GM12873 (cell line): ENCODE results near the gene HSPA1B.

Source experiments
- CTCF ChIP-seq: IDR thresholded peaks from 2 replicates; pipeline ENCODE4 v1.5.1; 2012; ENCODE audit warnings: low read depth, mild to moderate bottlenecking, moderate library complexity, low read length, control low read depth; ENCODE audit not compliant: insufficient read depth; ENCODE audit errors: missing control alignments

HSPA1B gene

GRCh38 chr6:31834367-31835250 lies 7.1 kb downstream of the HSPA1B start:
- TF ChIP-seq CTCF = no peak

- TF ChIP-seq CTCF = no peak
Observed at GRCh38 chr6:31836047-31836473, 8.5 kb downstream of the HSPA1B start.

- TF ChIP-seq CTCF = no peak
Observed at GRCh38 chr6:31836474-31837368, 9.2 kb downstream of the HSPA1B start.

- TF ChIP-seq CTCF = no peak
Observed at GRCh38 chr6:31837369-31838113, 10.0 kb downstream of the HSPA1B start.

GRCh38 chr6:31838968-31839367 lies 11.4 kb downstream of the HSPA1B start:
- TF ChIP-seq CTCF = no peak

- no peak for TF ChIP-seq CTCF
Observed at GRCh38 chr6:31842053-31842452, 14.5 kb downstream of the HSPA1B start.

- no peak for TF ChIP-seq CTCF
Observed at GRCh38 chr6:31844507-31844906, 17.0 kb downstream of the HSPA1B start.
